G401.6 (cell line): ENCODE measurements around the gene PKD1L1.

Source experiments
- FAIRE-seq: peaks from 2 replicates; lab custom pipeline; 2012; peaks lifted over from hg19 to GRCh38; lab: Jason Lieb, UNC

PKD1L1 gene

GRCh38 chr7:47866120-47866519 lies 82.1 kb downstream of the PKD1L1 start:
- no peak for FAIRE-seq

GRCh38 chr7:47852330-47853245 lies 95.7 kb downstream of the PKD1L1 start:
- FAIRE-seq, result no peak

DNA sequence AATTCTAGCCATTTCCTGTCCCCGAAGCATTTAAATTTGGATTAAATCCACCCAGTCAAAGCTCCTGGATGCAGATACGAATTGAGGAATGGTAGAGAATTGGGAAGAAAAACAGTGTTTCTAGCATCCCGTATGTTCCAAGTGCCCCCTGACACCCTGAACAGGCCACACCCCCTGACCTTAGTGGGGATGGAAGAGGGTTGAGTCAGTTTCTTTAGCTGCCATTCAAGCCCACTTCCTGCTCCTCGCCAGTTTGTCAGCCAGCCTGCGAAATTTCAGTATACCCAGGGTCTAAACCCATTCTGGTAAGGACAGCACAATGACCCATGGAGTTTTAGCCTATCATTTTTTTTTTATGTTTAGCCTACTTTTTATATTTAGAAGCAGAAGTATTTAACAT lies 101.1 kb downstream of the PKD1L1 start:
- FAIRE-seq, result no peak

GRCh38 chr7:47846138-47846836 lies 102.0 kb downstream of the PKD1L1 start:
- FAIRE-seq, result no peak

GRCh38 chr7:47844311-47844710 lies 104.0 kb downstream of the PKD1L1 start:
- no peak for FAIRE-seq

- no peak for FAIRE-seq
These were observed 105.0 kb downstream of the PKD1L1 start for GRCh38 chr7:47843291-47843690.

GRCh38 chr7:47839381-47839780 lies 108.9 kb downstream of the PKD1L1 start:
- FAIRE-seq, result no peak

DNA sequence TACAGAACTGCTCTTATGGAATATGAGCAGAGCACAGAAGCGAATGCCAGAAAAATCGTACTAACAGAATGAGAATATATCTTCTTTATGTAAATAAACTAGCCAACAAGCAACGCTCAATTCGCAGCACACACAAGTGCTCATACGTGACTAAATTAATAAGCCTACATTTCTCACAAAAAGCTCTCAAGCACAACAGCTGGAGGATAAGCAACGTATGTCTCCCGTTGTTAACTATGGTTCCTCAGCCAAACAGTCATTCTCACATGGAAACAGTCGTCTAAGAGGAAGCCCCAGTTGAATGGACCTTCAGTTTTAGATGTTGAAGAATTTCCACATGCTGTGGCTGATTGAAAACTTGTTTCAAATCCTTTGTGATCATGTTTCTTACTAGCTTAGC lies 110.4 kb downstream of the PKD1L1 start:
- FAIRE-seq, result no peak

GRCh38 chr7:47836503-47837202 lies 111.6 kb downstream of the PKD1L1 start:
- no peak for FAIRE-seq

DNA sequence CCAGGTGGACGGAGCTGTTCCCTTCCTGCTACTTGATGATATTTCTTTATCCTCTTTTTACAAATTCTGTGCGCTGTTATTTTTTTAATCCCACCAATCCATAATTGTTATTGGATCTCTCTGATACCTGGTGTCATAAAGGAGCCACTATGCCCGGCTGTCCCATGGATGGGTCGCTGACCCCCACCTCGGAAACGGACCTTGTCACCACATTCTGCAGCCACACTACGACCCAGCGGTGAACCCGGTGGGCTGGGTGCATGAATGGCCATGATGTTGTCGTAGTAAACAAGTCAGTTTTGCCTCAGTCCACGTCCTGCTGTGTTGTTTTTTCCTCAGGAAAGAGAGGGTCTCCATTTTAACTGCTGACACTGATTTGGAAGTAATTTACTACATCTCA lies 112.2 kb downstream of the PKD1L1 start:
- no peak for FAIRE-seq

- FAIRE-seq, result no peak
These were observed 115.1 kb downstream of the PKD1L1 start for GRCh38 chr7:47833211-47833610.

DNA sequence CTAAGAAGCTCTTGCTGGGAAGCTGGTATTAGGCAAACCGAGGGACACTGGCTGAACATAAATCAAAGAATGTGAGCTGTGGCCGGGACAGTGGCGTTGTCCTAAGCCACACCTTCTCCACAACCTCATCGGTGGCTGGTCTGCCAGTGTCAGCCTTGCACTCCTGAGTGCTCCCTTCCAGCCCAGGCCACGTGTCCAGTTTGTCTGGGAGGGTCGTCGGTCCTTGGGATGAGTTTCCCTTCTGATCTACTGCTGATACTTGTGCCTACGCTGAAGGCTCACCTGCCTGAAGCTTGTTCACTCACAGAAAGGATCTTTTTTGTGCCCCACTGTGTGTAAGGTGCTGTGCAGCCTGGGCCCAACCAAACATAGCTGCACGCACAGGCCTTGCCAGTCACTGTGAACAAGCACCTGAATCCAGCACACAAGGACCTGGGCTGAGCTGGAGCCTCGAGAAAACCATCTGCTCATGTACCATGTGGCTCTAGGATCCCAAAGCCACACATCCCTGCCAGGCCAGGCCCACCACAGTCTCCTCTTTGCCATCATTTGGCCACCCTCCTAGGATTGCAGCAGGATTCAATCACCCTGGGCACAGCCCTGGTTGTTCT lies 116.1 kb downstream of the PKD1L1 start:
- no peak for FAIRE-seq

- FAIRE-seq, result no peak
These were observed 118.3 kb downstream of the PKD1L1 start for GRCh38 chr7:47830015-47830414.

GRCh38 chr7:47827871-47828270 lies 120.4 kb downstream of the PKD1L1 start:
- no peak for FAIRE-seq

DNA sequence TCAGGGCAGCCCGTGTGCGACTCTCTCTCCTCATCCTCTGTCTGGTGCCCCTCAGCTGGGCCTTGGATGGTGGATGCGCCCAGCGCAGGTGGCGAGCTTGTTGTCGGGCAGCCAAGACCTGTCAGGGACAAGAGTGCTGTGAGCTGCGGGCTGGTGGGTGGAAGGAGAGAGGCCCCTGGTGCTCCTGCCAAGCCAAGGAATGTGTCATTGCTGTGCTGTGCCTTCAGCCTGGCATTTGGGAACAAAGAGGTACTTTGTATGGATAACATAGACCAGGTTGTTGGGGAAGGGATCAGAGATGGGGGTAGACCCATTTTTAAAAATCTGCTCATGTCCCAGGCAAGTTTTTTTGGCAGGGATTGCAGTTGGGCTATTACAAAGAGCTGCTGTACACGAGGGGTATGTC lies 120.9 kb downstream of the PKD1L1 start:
- FAIRE-seq, result no peak

- no peak for FAIRE-seq
These were observed 121.5 kb downstream of the PKD1L1 start for GRCh38 chr7:47826754-47827153.

DNA sequence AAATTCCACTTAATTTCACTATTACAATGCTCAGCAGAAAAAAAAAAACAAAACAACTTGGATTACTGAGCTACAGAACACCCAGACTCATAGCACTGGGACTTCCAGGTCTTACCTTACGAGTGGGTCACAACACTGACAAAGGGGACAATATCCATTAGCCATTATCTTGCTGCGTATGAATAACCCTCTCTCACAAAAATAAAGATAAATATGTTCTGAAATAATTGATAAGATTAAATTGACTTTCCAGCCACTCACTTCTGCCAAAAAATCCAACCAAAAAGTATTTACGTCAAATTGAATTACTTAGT lies 128.7 kb downstream of the PKD1L1 start:
- FAIRE-seq, result no peak

DNA sequence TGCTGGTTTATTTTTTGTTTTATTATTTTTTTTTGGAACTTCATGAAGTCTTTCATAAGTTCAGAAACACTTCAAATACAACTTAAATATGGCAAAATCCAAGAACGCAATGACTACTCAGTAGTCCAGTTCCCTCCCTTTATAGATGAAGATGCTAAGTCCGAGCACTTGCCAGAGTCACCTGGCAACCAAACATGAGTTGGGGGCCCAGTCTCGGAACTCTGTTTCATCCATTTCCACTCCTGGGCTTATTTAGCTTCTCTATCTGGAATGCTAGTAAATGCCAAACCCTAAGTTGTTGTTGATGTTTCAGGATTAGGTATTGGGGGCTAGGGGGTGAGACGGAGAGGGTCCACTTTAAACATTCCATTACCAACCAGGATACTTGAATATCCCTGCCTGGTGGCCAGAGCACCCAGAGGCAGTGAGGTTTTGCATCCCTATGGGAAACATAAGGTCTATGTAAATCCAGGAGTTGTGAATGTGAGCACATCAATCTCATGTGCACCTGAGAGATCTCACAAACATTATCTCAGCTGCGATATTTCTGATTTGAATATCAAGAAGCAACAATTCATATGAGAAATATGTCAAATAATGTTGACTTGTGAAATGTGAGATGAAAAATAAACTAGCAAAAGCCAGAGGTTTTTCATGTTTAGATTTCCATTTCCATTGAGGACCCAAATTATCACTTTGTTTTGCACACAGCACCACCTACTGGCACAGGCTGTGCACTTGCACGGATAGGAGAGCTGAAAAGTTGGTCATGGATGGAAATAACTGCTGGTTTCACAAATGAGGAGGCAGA lies 129.3 kb downstream of the PKD1L1 start:
- peak; percentile 98 for FAIRE-seq

GRCh38 chr7:47817917-47818316 lies 130.3 kb downstream of the PKD1L1 start:
- no peak for FAIRE-seq

DNA sequence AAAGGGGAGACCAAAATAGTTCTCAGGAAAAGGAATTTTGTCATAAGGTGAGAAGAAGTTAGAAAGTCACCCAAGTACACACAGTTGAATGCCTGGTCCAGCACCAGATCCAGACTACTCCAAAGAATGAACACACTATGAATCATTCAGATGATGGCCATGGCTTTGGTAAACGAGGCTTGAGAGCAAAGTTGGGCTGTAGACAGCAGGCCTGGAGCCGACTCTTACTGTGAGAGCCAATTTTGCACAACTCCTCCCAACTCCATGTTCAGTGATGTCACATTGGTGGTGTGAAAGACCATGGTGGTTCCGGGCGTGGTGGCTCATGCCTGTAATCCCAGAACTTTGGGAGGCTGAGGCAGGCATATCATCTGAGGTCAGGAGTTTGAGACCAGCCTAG lies 131.6 kb downstream of the PKD1L1 start:
- no peak for FAIRE-seq

- FAIRE-seq, result no peak
These were observed 132.4 kb downstream of the PKD1L1 start for GRCh38 chr7:47815867-47816266.
